Measurements from ENCODE around the gene PDZD2.

DNA sequence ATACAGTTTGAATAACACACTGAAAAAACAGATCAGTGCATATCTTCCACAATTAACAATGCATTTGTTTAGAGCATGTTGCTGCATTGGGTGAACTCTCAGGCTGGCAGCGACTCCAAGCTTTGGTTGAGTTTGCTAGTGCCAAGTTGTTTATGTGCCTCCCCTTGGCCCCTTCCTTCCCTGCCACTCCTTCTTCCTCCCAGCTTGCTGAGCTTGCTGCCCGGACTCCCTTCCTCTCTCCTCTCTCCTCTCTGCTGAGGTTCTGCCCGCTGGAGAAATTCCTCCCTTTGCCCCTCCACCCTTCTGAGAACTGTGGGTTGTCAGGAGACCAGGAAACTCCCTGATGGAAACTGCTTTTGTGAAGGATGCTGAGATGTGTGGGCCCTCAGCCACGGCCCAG is 247.3 kb downstream of the PDZD2 start:
- TF ChIP-seq EP300 (IDR thresholded peaks at IDR 0.05) = no peak
- TF ChIP-seq, protein P1, sequence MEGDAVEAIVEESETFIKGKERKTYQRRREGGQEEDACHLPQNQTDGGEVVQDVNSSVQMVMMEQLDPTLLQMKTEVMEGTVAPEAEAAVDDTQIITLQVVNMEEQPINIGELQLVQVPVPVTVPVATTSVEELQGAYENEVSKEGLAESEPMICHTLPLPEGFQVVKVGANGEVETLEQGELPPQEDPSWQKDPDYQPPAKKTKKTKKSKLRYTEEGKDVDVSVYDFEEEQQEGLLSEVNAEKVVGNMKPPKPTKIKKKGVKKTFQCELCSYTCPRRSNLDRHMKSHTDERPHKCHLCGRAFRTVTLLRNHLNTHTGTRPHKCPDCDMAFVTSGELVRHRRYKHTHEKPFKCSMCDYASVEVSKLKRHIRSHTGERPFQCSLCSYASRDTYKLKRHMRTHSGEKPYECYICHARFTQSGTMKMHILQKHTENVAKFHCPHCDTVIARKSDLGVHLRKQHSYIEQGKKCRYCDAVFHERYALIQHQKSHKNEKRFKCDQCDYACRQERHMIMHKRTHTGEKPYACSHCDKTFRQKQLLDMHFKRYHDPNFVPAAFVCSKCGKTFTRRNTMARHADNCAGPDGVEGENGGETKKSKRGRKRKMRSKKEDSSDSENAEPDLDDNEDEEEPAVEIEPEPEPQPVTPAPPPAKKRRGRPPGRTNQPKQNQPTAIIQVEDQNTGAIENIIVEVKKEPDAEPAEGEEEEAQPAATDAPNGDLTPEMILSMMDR (IDR thresholded peaks at IDR 0.05) = no peak
- TF ChIP-seq POLR2AphosphoS5 (IDR thresholded peaks at IDR 0.05) = no peak

Data from stomach (tissue), 4 donors.